OCI-LY7 (cell line): ENCODE measurements around the gene HACE1. TPM values are rescaled to one million over a fixed set of nuclear protein-coding genes. Genes with fewer than 3 reads are reported as not detected.

Experiments used
- BruUV-seq: library from RNA; stranded (reverse); fragments of 400-500 nt; replicated peaks from 2 replicates; lab custom pipeline; 2021; lab: Mats Ljungman, UMichigan
- CTCF ChIA-PET: fragments of 300-600 bp; sonication (Branson Sonifier 250); formaldehyde crosslinking; loops from one replicate; lab custom pipeline; 2022; ENCODE audit warnings: antibody characterized with exemption; ENCODE audit not compliant: unreplicated experiment; lab: Charles Lee
- POLR2A ChIA-PET: fragments of 300-600 bp; sonication (Branson Sonifier 250); formaldehyde crosslinking; loops from one replicate; lab custom pipeline; 2022; ENCODE audit warnings: antibody characterized with exemption; lab: Charles Lee
- DNase-seq: peaks from one replicate; pipeline ENCODE4 v3.0.0-alpha.2; 2015; ENCODE audit warnings: low spot score
- H2AFZ ChIP-seq: fragments of 200-600 bp; sonication (generic), shearing (Covaris generic); 2 replicates; pipeline ENCODE4 v1.6.1; 2014; ENCODE audit warnings: mild to moderate bottlenecking, antibody characterized with exemption, low read length, moderate library complexity
- H3K27ac ChIP-seq: fragments of 200-600 bp; sonication (generic); 2 replicates; pipeline ENCODE4 v1.5.1; 2014; ENCODE audit warnings: mixed run types, low read depth, mild to moderate bottlenecking, moderate library complexity, low read length, inconsistent platforms; ENCODE audit not compliant: poor library complexity, severe bottlenecking
- H3K36me3 ChIP-seq: fragments of 200-600 bp; sonication (generic); 2 replicates; pipeline ENCODE4 v1.6.1; 2014; ENCODE audit warnings: mild to moderate bottlenecking, antibody characterized with exemption, low read length, moderate library complexity, mixed read lengths; ENCODE audit not compliant: insufficient read depth
- H3K4me1 ChIP-seq: fragments of 200-600 bp; sonication (generic); 2 replicates; pipeline ENCODE4 v1.5.1; 2014; ENCODE audit warnings: mild to moderate bottlenecking, low read length; ENCODE audit not compliant: insufficient read depth, poor library complexity, severe bottlenecking
- H3K4me2 ChIP-seq: fragments of 200-600 bp; sonication (generic); 2 replicates; pipeline ENCODE4 v1.6.1; 2014; ENCODE audit warnings: mild to moderate bottlenecking, low read length
- H3K4me3 ChIP-seq: fragments of 200-600 bp; sonication (generic); 2 replicates; pipeline ENCODE4 v1.5.1; 2014; ENCODE audit warnings: mild to moderate bottlenecking, low read depth, low read length; ENCODE audit not compliant: poor library complexity, severe bottlenecking
- H3K79me2 ChIP-seq: fragments of 200-600 bp; sonication (generic); 2 replicates; pipeline ENCODE4 v1.6.1; 2016; ENCODE audit warnings: low read depth, mild to moderate bottlenecking, low read length, moderate library complexity, mixed read lengths; ENCODE audit not compliant: insufficient read depth
- H3K9me2 ChIP-seq: fragments of 200-600 bp; sonication (generic); 2 replicates; pipeline ENCODE4 v1.6.1; 2016; ENCODE audit warnings: mild to moderate bottlenecking, low read length, mixed read lengths; ENCODE audit not compliant: insufficient read depth
- H3K9me3 ChIP-seq: fragments of 200-600 bp; sonication (generic); 2 replicates; pipeline ENCODE4 v1.6.1; 2014; ENCODE audit warnings: mild to moderate bottlenecking, mixed run types, low read length, mixed read lengths
- H4K20me1 ChIP-seq: fragments of 200-600 bp; sonication (generic); 2 replicates; pipeline ENCODE4 v1.6.1; 2014; ENCODE audit warnings: mild to moderate bottlenecking, antibody characterized with exemption, low read length, moderate library complexity, mixed read lengths; ENCODE audit not compliant: insufficient read depth
- EZH2phosphoT487 ChIP-seq: fragments of 200-600 bp; sonication (generic); IDR thresholded peaks from 2 replicates; pipeline ENCODE4 v1.6.1; 2018; ENCODE audit warnings: low read depth, borderline replicate concordance, mild to moderate bottlenecking, mixed run types, antibody characterized with exemption, low read length, moderate library complexity, mixed read lengths
- intact Hi-C: fragments of 100-400 bp; cut with micrococcal nuclease; formaldehyde crosslinking; loops from one replicate; pipeline ENCODE4 v1.10.0; 2022; ENCODE audit not compliant: unreplicated experiment
- total RNA-seq, 2 experiments: library from RNA; depleted of rRNA in 1 of 2; stranded (reverse); fragments of >200 nt in 1 of 2; shearing (Covaris generic) in 1 of 2; gene quantifications; 2 replicates each; pipeline ENCODE4 v1.2.3, GENCODE V29; 2014 to 2022
- TF ChIP-seq, protein P1 (sequence below): fragments of 200-600 bp; sonication (generic); conservative IDR thresholded peaks from 2 replicates; pipeline ENCODE4 v1.5.1; 2014; ENCODE audit warnings: mild to moderate bottlenecking, antibody characterized with exemption, low read length, moderate library complexity, mixed read lengths

The HACE1 gene
- total RNA-seq, 2 experiments from 2014 or later: 16.6 to 22.1 TPM

DNA sequence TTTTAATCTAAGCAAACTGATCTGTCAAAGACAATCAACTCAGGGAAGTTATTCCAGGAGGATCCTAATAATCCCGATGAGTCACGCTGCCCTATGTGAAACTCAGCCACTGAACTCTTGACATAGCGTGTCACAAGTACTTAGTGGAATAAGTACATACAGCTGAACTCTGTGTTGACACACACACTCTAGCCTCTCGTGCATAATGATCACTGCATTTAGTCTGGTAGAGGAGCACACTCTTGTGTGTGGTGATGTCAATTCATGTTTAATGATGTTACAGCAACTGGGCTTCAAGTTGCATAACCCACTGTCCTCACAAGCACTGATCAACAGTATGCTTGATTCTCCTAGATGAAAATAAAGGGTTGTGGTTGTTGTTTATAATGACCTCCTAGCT is 148.3 kb downstream of the HACE1 start:
- 0 out of 2 replicates have a peak, but pooled peaks cover 8% of the 10 kb centered on the region for H3K9me2 ChIP-seq
- no peak overlapping the region for H3K27ac ChIP-seq
- H3K4me1 ChIP-seq: no peaks in the 10 kb centered on the region
- no peaks in the 10 kb centered on the region for H3K36me3 ChIP-seq
- no peaks in the 10 kb centered on the region for H4K20me1 ChIP-seq
- no TSS peak for BruUV-seq
- no peak overlapping the region for H3K4me3 ChIP-seq
- H3K9me3 ChIP-seq: no peaks in the 10 kb centered on the region; the same call in 1 of the 2 replicates
- TF ChIP-seq EZH2phosphoT487: no peak
- TF ChIP-seq, protein P1, sequence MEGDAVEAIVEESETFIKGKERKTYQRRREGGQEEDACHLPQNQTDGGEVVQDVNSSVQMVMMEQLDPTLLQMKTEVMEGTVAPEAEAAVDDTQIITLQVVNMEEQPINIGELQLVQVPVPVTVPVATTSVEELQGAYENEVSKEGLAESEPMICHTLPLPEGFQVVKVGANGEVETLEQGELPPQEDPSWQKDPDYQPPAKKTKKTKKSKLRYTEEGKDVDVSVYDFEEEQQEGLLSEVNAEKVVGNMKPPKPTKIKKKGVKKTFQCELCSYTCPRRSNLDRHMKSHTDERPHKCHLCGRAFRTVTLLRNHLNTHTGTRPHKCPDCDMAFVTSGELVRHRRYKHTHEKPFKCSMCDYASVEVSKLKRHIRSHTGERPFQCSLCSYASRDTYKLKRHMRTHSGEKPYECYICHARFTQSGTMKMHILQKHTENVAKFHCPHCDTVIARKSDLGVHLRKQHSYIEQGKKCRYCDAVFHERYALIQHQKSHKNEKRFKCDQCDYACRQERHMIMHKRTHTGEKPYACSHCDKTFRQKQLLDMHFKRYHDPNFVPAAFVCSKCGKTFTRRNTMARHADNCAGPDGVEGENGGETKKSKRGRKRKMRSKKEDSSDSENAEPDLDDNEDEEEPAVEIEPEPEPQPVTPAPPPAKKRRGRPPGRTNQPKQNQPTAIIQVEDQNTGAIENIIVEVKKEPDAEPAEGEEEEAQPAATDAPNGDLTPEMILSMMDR: no peak
- intact Hi-C loops: no loop called here
- no peak for DNase-seq
- CTCF ChIA-PET: no interaction called here
- POLR2A ChIA-PET: no interaction called here
- no peak overlapping the region for H2AFZ ChIP-seq
- no peak overlapping the region for H3K4me2 ChIP-seq
- H3K79me2 ChIP-seq: no peaks in the 10 kb centered on the region

DNA sequence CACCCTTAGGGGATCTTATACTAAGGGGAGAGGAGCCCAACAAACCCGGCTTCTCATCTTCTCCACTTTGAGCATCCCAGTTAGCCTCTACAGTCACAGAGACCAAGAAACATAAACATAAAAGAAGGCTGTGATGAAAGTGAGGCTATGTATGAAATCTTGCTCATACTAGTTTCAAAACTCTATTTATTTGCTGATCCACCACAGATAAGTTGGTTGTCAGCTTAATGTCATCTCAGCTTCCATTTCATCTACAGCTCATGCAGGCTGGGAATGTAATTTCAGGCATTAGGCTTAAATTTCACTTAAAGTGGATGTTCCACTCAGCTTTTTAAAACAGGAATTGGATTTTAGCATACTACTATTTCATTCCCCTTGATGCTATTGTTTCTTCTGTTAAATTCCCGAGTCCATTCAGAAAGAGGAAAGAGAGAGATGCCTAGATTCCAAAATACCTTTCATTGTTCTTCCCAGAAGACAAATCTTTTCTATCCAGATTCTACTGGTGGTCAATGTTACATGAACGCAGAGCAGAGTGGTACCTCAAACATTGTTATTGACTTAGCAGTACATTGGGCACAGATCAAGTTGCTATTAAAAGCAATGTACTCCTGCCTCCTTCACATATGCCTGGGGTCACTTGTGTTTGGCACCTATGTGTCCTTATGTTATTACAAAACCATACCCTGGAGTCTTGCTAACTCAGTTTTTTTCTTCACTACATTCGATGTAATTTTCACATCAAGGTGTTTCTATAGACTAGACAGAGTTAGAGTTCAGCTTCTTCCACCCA is 149.0 kb downstream of the HACE1 start:
- no TSS peak for BruUV-seq
- H3K4me2 ChIP-seq: no peak overlapping the region
- TF ChIP-seq EZH2phosphoT487: no peak
- TF ChIP-seq, protein P1: no peak

More for the DNA sequence above, 149.0 kb downstream of the HACE1 start:
- intact Hi-C loops: no loop called here
- H2AFZ ChIP-seq: no peak overlapping the region
- no peaks in the 10 kb centered on the region for H4K20me1 ChIP-seq
- POLR2A ChIA-PET: interaction anchor here (1.0 kb wide), 1 partner anchor 13 kb away, joined by 3 read pairs; no protein-coding TSS in a partner anchor
- H3K36me3 ChIP-seq: no peaks in the 10 kb centered on the region
- no peak for DNase-seq
- no peak overlapping the region for H3K27ac ChIP-seq
- no peak overlapping the region for H3K4me3 ChIP-seq
- no peaks in the 10 kb centered on the region; the same call in 1 of the 2 replicates for H3K9me3 ChIP-seq
- CTCF ChIA-PET: no interaction called here
- no peaks in the 10 kb centered on the region for H3K4me1 ChIP-seq
- no peaks in the 10 kb centered on the region for H3K79me2 ChIP-seq
- 0 out of 2 replicates have a peak, but pooled peaks cover 9% of the 10 kb centered on the region for H3K9me2 ChIP-seq
